GM21528 (cell line): ENCODE results near the gene PCDH12.

Experiments
- ATAC-seq: cut with Tn5 transposase; IDR thresholded peaks from one replicate; pipeline ENCODE4 v1.9.1; 2021; ENCODE audit warnings: mild to moderate bottlenecking, moderate library complexity; ENCODE audit not compliant: unreplicated experiment, low FRiP score

PCDH12 gene

GRCh38 chr5:141966963-141967333, 8.9 kb upstream of the PCDH12 start:
- ATAC-seq = no peak

GRCh38 chr5:141966275-141966962, 8.4 kb upstream of the PCDH12 start:
- no peak for ATAC-seq

- no peak for ATAC-seq
Measured at GRCh38 chr5:141965071-141965470, 7.1 kb upstream of the PCDH12 start.

GRCh38 chr5:141963701-141964100, 5.7 kb upstream of the PCDH12 start:
- ATAC-seq = no peak

GRCh38 chr5:141961466-141961865, 3.5 kb upstream of the PCDH12 start:
- no peak for ATAC-seq

- peak; percentile 89 for ATAC-seq
Measured at GRCh38 chr5:141960449-141961323, 2.7 kb upstream of the PCDH12 start.

GRCh38 chr5:141960018-141960417, 2.0 kb upstream of the PCDH12 start:
- ATAC-seq = no peak

GRCh38 chr5:141958546-141959172, 657 bp upstream of the PCDH12 start:
- no peak for ATAC-seq

GRCh38 chr5:141957367-141957996, 520 bp downstream of the PCDH12 start:
- ATAC-seq = no peak

- no peak for ATAC-seq
Measured at GRCh38 chr5:141954194-141954593, 3.8 kb downstream of the PCDH12 start.

- ATAC-seq = no peak
Measured at GRCh38 chr5:141952020-141952419, 6.0 kb downstream of the PCDH12 start.

- ATAC-seq = no peak
Measured at GRCh38 chr5:141951332-141951781, 6.6 kb downstream of the PCDH12 start.

- ATAC-seq = no peak
Measured at GRCh38 chr5:141950207-141951005, 7.6 kb downstream of the PCDH12 start.

- ATAC-seq = no peak
Measured at GRCh38 chr5:141949511-141949910, 8.5 kb downstream of the PCDH12 start.

- ATAC-seq = no peak
Measured at GRCh38 chr5:141948812-141949211, 9.2 kb downstream of the PCDH12 start.

- ATAC-seq = no peak
Measured at GRCh38 chr5:141947316-141947715, 10.7 kb downstream of the PCDH12 start.

- no peak for ATAC-seq
Measured at GRCh38 chr5:141945511-141946051, 12.4 kb downstream of the PCDH12 start.

- ATAC-seq = no peak
Measured at GRCh38 chr5:141944076-141944475, 13.9 kb downstream of the PCDH12 start.

GRCh38 chr5:141942185-141942857, 15.7 kb downstream of the PCDH12 start:
- ATAC-seq = no peak
